Right atrium auricular region (tissue), 2 donors: ENCODE data around the gene BMX. TPM values are rescaled to one million over a fixed set of nuclear protein-coding genes. Genes with fewer than 3 reads are reported as not detected.

ENCODE experiments used
- DNase-seq: peaks from one replicate; pipeline ENCODE4 v3.0.0-alpha.2; 2019; ENCODE audit warnings: low spot score
- H3K27ac ChIP-seq, 2 donors: fragments of 200-600 bp; sonication (generic); 1 replicate in 1 of 2; 2 replicates in 1 of 2; pipeline ENCODE4 v1.5.1; 2016 to 2019
- H3K27me3 ChIP-seq, 2 donors: fragments of 200-600 bp; sonication (generic); one replicate each; pipeline versions ENCODE4 v1.5.1 to v1.6.0; 2017 to 2019
- H3K36me3 ChIP-seq: fragments of 200-600 bp; sonication (generic); one replicate; pipeline ENCODE4 v1.5.1; 2016
- H3K4me1 ChIP-seq, 2 donors: fragments of 200-600 bp; sonication (generic); one replicate each; pipeline versions ENCODE4 v1.5.1 to v1.6.0; 2017 to 2019
- H3K4me3 ChIP-seq, 2 donors: fragments of 200-600 bp; sonication (generic); 1 replicate in 1 of 2; 2 replicates in 1 of 2; pipeline ENCODE4 v1.5.1; 2017 to 2019; ENCODE audit warnings: mild to moderate bottlenecking in 1 of 2, moderate library complexity in 1 of 2
- H3K9me3 ChIP-seq, 2 donors: fragments of 200-600 bp; sonication (generic); one replicate each; pipeline ENCODE4 v1.5.1; 2019
- CTCF ChIP-seq, 2 donors: fragments of 200-600 bp; sonication (generic); IDR thresholded peaks; one replicate each; pipeline ENCODE4 v1.5.1; 2019; ENCODE audit warnings: antibody characterized with exemption in 2 of 2
- total RNA-seq, 2 donors: library from RNA; depleted of rRNA; stranded (reverse); fragments of >200 nt; gene quantifications; one replicate each; pipeline ENCODE4 v1.1.0, GENCODE V29; 2016

Gene BMX
- total RNA-seq, 2 donors from 2014 or later = 12.9 to 20.1 TPM

GRCh38 chrX:15505101-15505500 is 4.5 kb downstream of the BMX start:
- DNase-seq = no peak
- no peak for TF ChIP-seq CTCF (IDR thresholded peaks at IDR 0.05)
- Histone ChIP-seq H3K4me3 (no peak overlapping the region), H3K27ac (no peak overlapping the region), H3K4me1 (no peaks in the 10 kb centered on the region), H3K27me3 (no peaks in the 10 kb centered on the region), H3K9me3 (no peaks in the 10 kb centered on the region), H3K36me3 (no peaks in the 10 kb centered on the region)

GRCh38 chrX:15507005-15507404 is 6.4 kb downstream of the BMX start:
- TF ChIP-seq CTCF (IDR thresholded peaks at IDR 0.05) = no peak
- H3K9me3 ChIP-seq = no peaks in the 10 kb centered on the region
- DNase-seq = no peak
- H3K27ac ChIP-seq = no peak overlapping the region
- H3K4me3 ChIP-seq = no peak overlapping the region
- no peaks in the 10 kb centered on the region for H3K27me3 ChIP-seq
- H3K4me1 ChIP-seq = no peaks in the 10 kb centered on the region
- H3K36me3 ChIP-seq = no peaks in the 10 kb centered on the region

- DNase-seq = no peak
- H3K27me3 ChIP-seq = no peaks in the 10 kb centered on the region
- H3K9me3 ChIP-seq = no peaks in the 10 kb centered on the region
- no peaks in the 10 kb centered on the region for H3K36me3 ChIP-seq
- H3K4me1 ChIP-seq = no peaks in the 10 kb centered on the region
- no peak for TF ChIP-seq CTCF (IDR thresholded peaks at IDR 0.05)
- no peak overlapping the region for H3K4me3 ChIP-seq
- H3K27ac ChIP-seq = no peak overlapping the region
Measured at GRCh38 chrX:15509845-15510244, 9.2 kb downstream of the BMX start.

GRCh38 chrX:15511563-15511962 is 11.0 kb downstream of the BMX start:
- no peak overlapping the region for H3K4me3 ChIP-seq
- no peaks in the 10 kb centered on the region for H3K27me3 ChIP-seq
- H3K4me1 ChIP-seq = no peaks in the 10 kb centered on the region
- H3K27ac ChIP-seq = no peak overlapping the region
- no peaks in the 10 kb centered on the region for H3K36me3 ChIP-seq
- H3K9me3 ChIP-seq = no peaks in the 10 kb centered on the region
- DNase-seq = no peak
- no peak for TF ChIP-seq CTCF (IDR thresholded peaks at IDR 0.05)

GRCh38 chrX:15512401-15512965 is 11.9 kb downstream of the BMX start:
- Histone ChIP-seq H3K27me3 (no peaks in the 10 kb centered on the region), H3K27ac (no peak overlapping the region)

More at GRCh38 chrX:15512401-15512965, 11.9 kb downstream of the BMX start:
- no peaks in the 10 kb centered on the region for H3K9me3 ChIP-seq
- H3K36me3 ChIP-seq = no peaks in the 10 kb centered on the region
- H3K4me3 ChIP-seq = no peak overlapping the region
- no peak for DNase-seq
- TF ChIP-seq CTCF (IDR thresholded peaks at IDR 0.05) = no peak
- no peaks in the 10 kb centered on the region for H3K4me1 ChIP-seq
